ENCODE measurements around the gene CYP8B1. TPM values are rescaled to one million over a fixed set of nuclear protein-coding genes. Genes with fewer than 3 reads are reported as not detected.
A peak's percentile ranks its signal among the peaks of the same experiment; 100 is the strongest.

CYP8B1 gene
- total and polyA plus RNA-seq, 2 of the 13 experiments (the other 11 are each of a cell fraction or from before 2014, with no cell fraction given), result 0.58 to 2.0 TPM

DNA sequence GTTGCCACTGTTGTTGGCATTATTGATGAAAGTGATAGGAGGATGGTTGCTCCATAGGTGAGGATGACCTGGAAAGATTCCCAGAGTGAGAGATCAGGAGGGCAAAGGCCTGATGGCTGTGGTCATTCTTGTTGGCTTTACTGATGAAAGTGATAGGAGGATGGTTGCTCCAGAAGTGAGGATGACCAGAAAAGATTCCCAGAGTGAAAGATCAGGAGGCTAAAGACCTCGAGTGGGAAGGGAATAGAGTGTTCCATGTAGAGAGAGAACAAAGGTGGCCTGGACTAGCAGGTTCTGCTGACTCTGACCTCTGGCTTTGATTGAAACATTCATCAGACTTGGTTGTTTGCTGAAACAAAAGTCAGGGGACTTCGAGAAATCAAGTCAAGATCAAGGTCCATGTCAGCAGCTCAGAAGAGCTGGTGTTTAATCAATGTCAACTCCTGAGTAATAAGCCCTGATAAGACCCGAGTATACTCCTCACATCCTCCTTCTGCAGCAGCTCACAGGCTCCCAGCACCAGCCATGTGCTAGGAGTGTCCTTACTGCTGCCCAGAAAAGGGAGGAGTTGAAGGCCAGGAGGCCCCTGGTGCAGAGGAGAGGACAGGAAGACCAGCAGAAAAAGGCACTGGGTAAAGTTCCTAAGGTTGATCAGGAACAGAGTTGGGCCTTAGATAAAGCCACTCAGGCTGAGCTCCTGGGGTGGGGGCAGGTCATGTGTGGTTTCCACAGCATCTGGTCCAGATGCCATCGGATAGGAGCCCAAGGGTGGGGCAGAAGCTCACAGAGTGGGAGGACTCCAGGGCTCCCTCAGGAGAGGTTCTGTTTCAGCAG, 19.9 kb downstream of the CYP8B1 start (continued):
- TF ChIP-seq, protein P1, sequence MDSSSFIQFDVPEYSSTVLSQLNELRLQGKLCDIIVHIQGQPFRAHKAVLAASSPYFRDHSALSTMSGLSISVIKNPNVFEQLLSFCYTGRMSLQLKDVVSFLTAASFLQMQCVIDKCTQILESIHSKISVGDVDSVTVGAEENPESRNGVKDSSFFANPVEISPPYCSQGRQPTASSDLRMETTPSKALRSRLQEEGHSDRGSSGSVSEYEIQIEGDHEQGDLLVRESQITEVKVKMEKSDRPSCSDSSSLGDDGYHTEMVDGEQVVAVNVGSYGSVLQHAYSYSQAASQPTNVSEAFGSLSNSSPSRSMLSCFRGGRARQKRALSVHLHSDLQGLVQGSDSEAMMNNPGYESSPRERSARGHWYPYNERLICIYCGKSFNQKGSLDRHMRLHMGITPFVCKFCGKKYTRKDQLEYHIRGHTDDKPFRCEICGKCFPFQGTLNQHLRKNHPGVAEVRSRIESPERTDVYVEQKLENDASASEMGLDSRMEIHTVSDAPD (CRISPR knock-in tag; IDR thresholded peaks at IDR 0.05), result peak; percentile 83
- TF ChIP-seq POLR2AphosphoS5 (IDR thresholded peaks at IDR 0.05; ENCODE audit: low read depth, low read length) (no peak), ZNF282 (IDR thresholded peaks at IDR 0.05; ENCODE audit: partially characterized antibody) (no peak), ASH2L (IDR thresholded peaks at IDR 0.05; ENCODE audit: insufficient read length, low read depth, low read length) (peak; percentile 82), KDM1A (CRISPR knock-in tag; IDR thresholded peaks at IDR 0.05) (peak; percentile 66; the same call in 1 of the 2 replicates), ZNF563 (CRISPR knock-in tag; IDR thresholded peaks at IDR 0.05) (0 out of 2 replicates have a peak, but pooled peaks have one; percentile 48), PHB2 (IDR thresholded peaks at IDR 0.05; ENCODE audit: partially characterized antibody) (no peak), SOX5 (CRISPR knock-in tag; IDR thresholded peaks at IDR 0.05; ENCODE audit: borderline replicate concordance) (peak; percentile 85), ZNF816 (CRISPR knock-in tag; IDR thresholded peaks at IDR 0.05; ENCODE audit: borderline replicate concordance) (peak; percentile 69; the same call in 1 of the 2 replicates), MYC (CRISPR knock-in tag; IDR thresholded peaks at IDR 0.05; ENCODE audit: borderline replicate concordance) (0 out of 2 replicates have a peak, but pooled peaks have one; percentile 65), ZNF777 (CRISPR knock-in tag; IDR thresholded peaks at IDR 0.05) (no peak), ZNF143 (CRISPR knock-in tag; IDR thresholded peaks at IDR 0.05) (no peak), PTBP1 (IDR thresholded peaks at IDR 0.05; ENCODE audit: low read depth, low read length, poor library complexity, severe bottlenecking) (no peak), ZBTB3 (CRISPR knock-in tag; IDR thresholded peaks at IDR 0.05; ENCODE audit: borderline replicate concordance, low read depth) (no peak), RELA (CRISPR knock-in tag; IDR thresholded peaks at IDR 0.05) (0 out of 2 replicates have a peak, but pooled peaks have one; percentile 26), ZFP1 (CRISPR knock-in tag; IDR thresholded peaks at IDR 0.05) (peak; percentile 77), NCOR1 (IDR thresholded peaks at IDR 0.05; ENCODE audit: borderline replicate concordance, low read length) (peak; percentile 95; the same call in 1 of the 2 replicates), ZNF205 (CRISPR knock-in tag; IDR thresholded peaks at IDR 0.05) (peak; percentile 55; the same call in 1 of the 2 replicates), ZNF510 (CRISPR knock-in tag; IDR thresholded peaks at IDR 0.05; ENCODE audit: low read depth) (no peak), CHCHD3 (CRISPR knock-in tag; IDR thresholded peaks at IDR 0.05) (no peak), CCAR2 (optimal IDR thresholded peaks at IDR 0.05; ENCODE audit: low read depth, low read length) (no peak), MLLT10 (CRISPR knock-in tag; IDR thresholded peaks at IDR 0.05) (no peak), ZNF354B (CRISPR knock-in tag; IDR thresholded peaks at IDR 0.05) (no peak)
- TF ChIP-seq, protein P2, sequence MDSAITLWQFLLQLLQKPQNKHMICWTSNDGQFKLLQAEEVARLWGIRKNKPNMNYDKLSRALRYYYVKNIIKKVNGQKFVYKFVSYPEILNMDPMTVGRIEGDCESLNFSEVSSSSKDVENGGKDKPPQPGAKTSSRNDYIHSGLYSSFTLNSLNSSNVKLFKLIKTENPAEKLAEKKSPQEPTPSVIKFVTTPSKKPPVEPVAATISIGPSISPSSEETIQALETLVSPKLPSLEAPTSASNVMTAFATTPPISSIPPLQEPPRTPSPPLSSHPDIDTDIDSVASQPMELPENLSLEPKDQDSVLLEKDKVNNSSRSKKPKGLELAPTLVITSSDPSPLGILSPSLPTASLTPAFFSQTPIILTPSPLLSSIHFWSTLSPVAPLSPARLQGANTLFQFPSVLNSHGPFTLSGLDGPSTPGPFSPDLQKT (CRISPR knock-in tag; IDR thresholded peaks at IDR 0.05; ENCODE audit: borderline replicate concordance), result no peak
- TF ChIP-seq, protein P3, sequence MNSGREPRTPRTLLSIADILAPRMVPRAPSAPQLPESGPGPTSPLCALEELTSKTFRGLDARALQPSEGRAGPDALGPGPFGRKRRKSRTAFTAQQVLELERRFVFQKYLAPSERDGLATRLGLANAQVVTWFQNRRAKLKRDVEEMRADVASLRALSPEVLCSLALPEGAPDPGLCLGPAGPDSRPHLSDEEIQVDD (CRISPR knock-in tag; IDR thresholded peaks at IDR 0.05; ENCODE audit: borderline replicate concordance), result no peak
- TF ChIP-seq, protein P4, sequence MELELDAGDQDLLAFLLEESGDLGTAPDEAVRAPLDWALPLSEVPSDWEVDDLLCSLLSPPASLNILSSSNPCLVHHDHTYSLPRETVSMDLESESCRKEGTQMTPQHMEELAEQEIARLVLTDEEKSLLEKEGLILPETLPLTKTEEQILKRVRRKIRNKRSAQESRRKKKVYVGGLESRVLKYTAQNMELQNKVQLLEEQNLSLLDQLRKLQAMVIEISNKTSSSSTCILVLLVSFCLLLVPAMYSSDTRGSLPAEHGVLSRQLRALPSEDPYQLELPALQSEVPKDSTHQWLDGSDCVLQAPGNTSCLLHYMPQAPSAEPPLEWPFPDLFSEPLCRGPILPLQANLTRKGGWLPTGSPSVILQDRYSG (CRISPR knock-in tag; IDR thresholded peaks at IDR 0.05), result no peak

Data from HepG2 (cell line).